GM23338 (cell line): ENCODE measurements around the gene DOCK1. TPM values are rescaled to one million over a fixed set of nuclear protein-coding genes. Genes with fewer than 3 reads are reported as not detected.

Experiments
- ATAC-seq: fragments of 200-7000 bp; cut with Tn5 transposase; 3 replicates; pipeline ENCODE4 v1.9.1; 2020
- DNase-seq: peaks from one replicate; pipeline ENCODE4 v3.0.0-alpha.2; 2015; ENCODE audit warnings: low spot score
- H2AFZ ChIP-seq: fragments of 200-600 bp; sonication (generic); 2 replicates; pipeline ENCODE4 v1.8.0; 2016; ENCODE audit warnings: antibody characterized with exemption, mild to moderate bottlenecking, moderate library complexity
- H3F3A ChIP-seq: fragments of 200-600 bp; sonication (generic); replicated peaks from 2 replicates; pipeline ENCODE4 v1.8.0; 2017; ENCODE audit warnings: antibody characterized with exemption, mixed run types, low read depth
- H3K27ac ChIP-seq: fragments of 200-600 bp; sonication (generic); 2 replicates; pipeline ENCODE4 v1.6.1; 2016; ENCODE audit warnings: low read depth
- H3K27me3 ChIP-seq: fragments of 200-600 bp; sonication (generic); 2 replicates; pipeline ENCODE4 v1.8.0; 2016; ENCODE audit warnings: mild to moderate bottlenecking, mixed run types, moderate library complexity; ENCODE audit not compliant: insufficient read depth
- H3K36me3 ChIP-seq: fragments of 200-600 bp; sonication (generic); 2 replicates; pipeline ENCODE4 v1.8.0; 2016; ENCODE audit warnings: mild to moderate bottlenecking; ENCODE audit not compliant: insufficient read depth
- H3K4me1 ChIP-seq: fragments of 200-600 bp; sonication (generic); 2 replicates; pipeline ENCODE4 v1.8.0; 2016; ENCODE audit warnings: mild to moderate bottlenecking, moderate library complexity; ENCODE audit not compliant: insufficient read depth
- H3K4me2 ChIP-seq: fragments of 200-600 bp; sonication (generic); 2 replicates; pipeline ENCODE4 v1.7.1; 2017; ENCODE audit warnings: mixed run types
- H3K4me3 ChIP-seq: fragments of 200-600 bp; sonication (generic); 2 replicates; pipeline ENCODE4 v1.6.1; 2016; ENCODE audit warnings: mixed run types
- H3K79me2 ChIP-seq: fragments of 200-600 bp; sonication (generic); replicated peaks from 2 replicates; pipeline ENCODE4 v1.8.0; 2017; ENCODE audit warnings: mild to moderate bottlenecking; ENCODE audit not compliant: insufficient read depth
- H3K9me2 ChIP-seq: fragments of 200-600 bp; sonication (generic); 2 replicates; pipeline ENCODE4 v1.8.0; 2017; ENCODE audit not compliant: insufficient read depth
- H4K20me1 ChIP-seq: fragments of 200-600 bp; sonication (generic); replicated peaks from 2 replicates; pipeline ENCODE4 v1.8.0; 2017; ENCODE audit warnings: mild to moderate bottlenecking; ENCODE audit not compliant: insufficient read depth
- H3K27ac Mint-ChIP-seq: 2 replicates; pipeline ENCODE4 v1.8.0; 2020; ENCODE audit warnings: inconsistent platforms, mild to moderate bottlenecking, moderate library complexity, mixed read lengths
- H3K27me3 Mint-ChIP-seq: 3 replicates; pipeline ENCODE4 v1.8.0; 2022; ENCODE audit warnings: low read depth, mild to moderate bottlenecking, moderate library complexity, mixed read lengths, inconsistent platforms; ENCODE audit not compliant: insufficient read depth, poor library complexity
- H3K36me3 Mint-ChIP-seq: 3 replicates; pipeline ENCODE4 v1.8.0; 2021; ENCODE audit warnings: low read depth, mild to moderate bottlenecking, inconsistent platforms, moderate library complexity, mixed read lengths
- H3K4me1 Mint-ChIP-seq: 3 replicates; pipeline ENCODE4 v1.8.0; 2020; ENCODE audit warnings: mild to moderate bottlenecking, inconsistent platforms, mixed read lengths
- H3K4me3 Mint-ChIP-seq: 3 replicates; pipeline ENCODE4 v1.8.0; 2021; ENCODE audit warnings: moderate library complexity, mild to moderate bottlenecking, inconsistent platforms, mixed read lengths
- H3K9me3 Mint-ChIP-seq: 3 replicates; pipeline ENCODE4 v1.8.0; 2020; ENCODE audit warnings: moderate library complexity, mild to moderate bottlenecking, inconsistent platforms, mixed read lengths
- CREB1 ChIP-seq: fragments of 250-450 bp; sonication (Bioruptor Pico); IDR thresholded peaks from 2 replicates; pipeline ENCODE4 v1.5.0; 2020; ENCODE audit warnings: low read depth, mild to moderate bottlenecking, moderate library complexity
- CTCF ChIP-seq, 2 experiments: fragments of 200-600 bp in 1 of 2; sonication (generic) in 1 of 2; conservative IDR thresholded peaks; 2 replicates each; pipeline versions ENCODE4 v1.5.1 to v1.6.1; 2016 to 2017; ENCODE audit warnings: antibody characterized with exemption in 2 of 2, low read depth in 2 of 2, mild to moderate bottlenecking in 2 of 2, moderate library complexity in 1 of 2
- ETS1 ChIP-seq: IDR thresholded peaks from 2 replicates; pipeline ENCODE4 v1.6.1; 2016; ENCODE audit warnings: antibody characterized with exemption
- EZH2 ChIP-seq: fragments of 200-600 bp; sonication (generic); IDR thresholded peaks from one replicate; pipeline ENCODE4 v1.8.0; 2017; ENCODE audit warnings: antibody characterized with exemption, mild to moderate bottlenecking, low read depth; ENCODE audit not compliant: unreplicated experiment
- EZH2phosphoT487 ChIP-seq: fragments of 200-600 bp; sonication (generic); IDR thresholded peaks from one replicate; pipeline ENCODE4 v1.8.1; 2018; ENCODE audit warnings: antibody characterized with exemption; ENCODE audit not compliant: unreplicated experiment
- JUNB ChIP-seq: IDR thresholded peaks from one replicate; pipeline ENCODE4 v1.6.1; 2016; ENCODE audit warnings: antibody characterized with exemption; ENCODE audit not compliant: unreplicated experiment
- NANOG ChIP-seq: IDR thresholded peaks from 2 replicates; pipeline ENCODE4 v1.6.1; 2016; ENCODE audit warnings: antibody characterized with exemption, borderline replicate concordance
- POLR2AphosphoS5 ChIP-seq: IDR thresholded peaks from 2 replicates; pipeline ENCODE4 v1.6.1; 2016; ENCODE audit warnings: antibody characterized with exemption, low read depth
- REST ChIP-seq: IDR thresholded peaks from one replicate; pipeline ENCODE4 v1.6.1; 2018; ENCODE audit warnings: antibody characterized with exemption; ENCODE audit not compliant: unreplicated experiment
- STAT1 ChIP-seq: IDR thresholded peaks from one replicate; pipeline ENCODE4 v1.6.1; 2016; ENCODE audit warnings: antibody characterized with exemption; ENCODE audit not compliant: unreplicated experiment
- ZNF114 ChIP-seq: fragments of 250-450 bp; sonication (Bioruptor Pico); IDR thresholded peaks from 2 replicates; pipeline ENCODE4 v1.5.0; 2020; ENCODE audit warnings: mild to moderate bottlenecking, moderate library complexity
- ZNF331 ChIP-seq: fragments of 250-450 bp; sonication (Bioruptor Pico); IDR thresholded peaks from 2 replicates; pipeline ENCODE4 v1.5.0; 2020; ENCODE audit warnings: low read depth, mild to moderate bottlenecking, moderate library complexity
- polyA plus RNA-seq: library from polyadenylated mRNA; unstranded; fragments of >200 nt; fragmentation: Nextera tagmentation; extraction: Ambion mirVana; gene quantifications from 2 replicates; pipeline ENCODE4 v1.2.1, GENCODE V29; 2016
- total RNA-seq: library from RNA; depleted of rRNA; stranded (reverse); fragments of >200 nt; shearing (Covaris generic); gene quantifications from 2 replicates; pipeline ENCODE4 v1.2.3, GENCODE V29; 2014
- TF ChIP-seq, protein P1 (sequence below): fragments of 250-450 bp; sonication (Bioruptor Pico); IDR thresholded peaks from 2 replicates; pipeline ENCODE4 v1.5.0; 2020; ENCODE audit warnings: mild to moderate bottlenecking, moderate library complexity

DOCK1 gene
- total and polyA plus RNA-seq, 2 experiments from 2014 or later = 13.2 to 55.3 TPM

GRCh38 chr10:127332631-127333030 lies 427.4 kb downstream of the DOCK1 start:
- no peak overlapping the region for H3K4me3 ChIP-seq
- Mint-ChIP-seq H3K9me3 (no peaks in the 10 kb centered on the region), H3K4me1 (peaks cover 26% of the 10 kb centered on the region), H3K4me3 (no peak overlapping the region), H3K27ac (no peak overlapping the region), H3K27me3 (peaks cover 4% of the 10 kb centered on the region), H3K36me3 (no peaks in the 10 kb centered on the region; the same call in 2 of the 3 replicates)
- DNase-seq (no peak), ATAC-seq (no peak)
- no peaks in the 10 kb centered on the region for H3K79me2 ChIP-seq
- no peaks in the 10 kb centered on the region for H3F3A ChIP-seq
- no peaks in the 10 kb centered on the region for H3K4me1 ChIP-seq
- no peak overlapping the region for H2AFZ ChIP-seq
- H3K36me3 ChIP-seq = no peaks in the 10 kb centered on the region
- H3K27me3 ChIP-seq = no peaks in the 10 kb centered on the region
- H3K4me2 ChIP-seq = no peak overlapping the region
- no peaks in the 10 kb centered on the region for H4K20me1 ChIP-seq
- H3K9me2 ChIP-seq = no peaks in the 10 kb centered on the region
- no peak overlapping the region for H3K27ac ChIP-seq
- TF ChIP-seq ZNF114 (no peak), ETS1 (no peak), JUNB (no peak), EZH2phosphoT487 (no peak), NANOG (no peak), ZNF331 (CRISPR knock-in tag) (no peak), POLR2AphosphoS5 (no peak), CREB1 (no peak), STAT1 (no peak), EZH2 (no peak), CTCF (conservative IDR thresholded peaks at IDR 0.05; ENCODE audit: low read depth in 2 of 2) (no peak), REST (no peak)
- TF ChIP-seq, protein P1, sequence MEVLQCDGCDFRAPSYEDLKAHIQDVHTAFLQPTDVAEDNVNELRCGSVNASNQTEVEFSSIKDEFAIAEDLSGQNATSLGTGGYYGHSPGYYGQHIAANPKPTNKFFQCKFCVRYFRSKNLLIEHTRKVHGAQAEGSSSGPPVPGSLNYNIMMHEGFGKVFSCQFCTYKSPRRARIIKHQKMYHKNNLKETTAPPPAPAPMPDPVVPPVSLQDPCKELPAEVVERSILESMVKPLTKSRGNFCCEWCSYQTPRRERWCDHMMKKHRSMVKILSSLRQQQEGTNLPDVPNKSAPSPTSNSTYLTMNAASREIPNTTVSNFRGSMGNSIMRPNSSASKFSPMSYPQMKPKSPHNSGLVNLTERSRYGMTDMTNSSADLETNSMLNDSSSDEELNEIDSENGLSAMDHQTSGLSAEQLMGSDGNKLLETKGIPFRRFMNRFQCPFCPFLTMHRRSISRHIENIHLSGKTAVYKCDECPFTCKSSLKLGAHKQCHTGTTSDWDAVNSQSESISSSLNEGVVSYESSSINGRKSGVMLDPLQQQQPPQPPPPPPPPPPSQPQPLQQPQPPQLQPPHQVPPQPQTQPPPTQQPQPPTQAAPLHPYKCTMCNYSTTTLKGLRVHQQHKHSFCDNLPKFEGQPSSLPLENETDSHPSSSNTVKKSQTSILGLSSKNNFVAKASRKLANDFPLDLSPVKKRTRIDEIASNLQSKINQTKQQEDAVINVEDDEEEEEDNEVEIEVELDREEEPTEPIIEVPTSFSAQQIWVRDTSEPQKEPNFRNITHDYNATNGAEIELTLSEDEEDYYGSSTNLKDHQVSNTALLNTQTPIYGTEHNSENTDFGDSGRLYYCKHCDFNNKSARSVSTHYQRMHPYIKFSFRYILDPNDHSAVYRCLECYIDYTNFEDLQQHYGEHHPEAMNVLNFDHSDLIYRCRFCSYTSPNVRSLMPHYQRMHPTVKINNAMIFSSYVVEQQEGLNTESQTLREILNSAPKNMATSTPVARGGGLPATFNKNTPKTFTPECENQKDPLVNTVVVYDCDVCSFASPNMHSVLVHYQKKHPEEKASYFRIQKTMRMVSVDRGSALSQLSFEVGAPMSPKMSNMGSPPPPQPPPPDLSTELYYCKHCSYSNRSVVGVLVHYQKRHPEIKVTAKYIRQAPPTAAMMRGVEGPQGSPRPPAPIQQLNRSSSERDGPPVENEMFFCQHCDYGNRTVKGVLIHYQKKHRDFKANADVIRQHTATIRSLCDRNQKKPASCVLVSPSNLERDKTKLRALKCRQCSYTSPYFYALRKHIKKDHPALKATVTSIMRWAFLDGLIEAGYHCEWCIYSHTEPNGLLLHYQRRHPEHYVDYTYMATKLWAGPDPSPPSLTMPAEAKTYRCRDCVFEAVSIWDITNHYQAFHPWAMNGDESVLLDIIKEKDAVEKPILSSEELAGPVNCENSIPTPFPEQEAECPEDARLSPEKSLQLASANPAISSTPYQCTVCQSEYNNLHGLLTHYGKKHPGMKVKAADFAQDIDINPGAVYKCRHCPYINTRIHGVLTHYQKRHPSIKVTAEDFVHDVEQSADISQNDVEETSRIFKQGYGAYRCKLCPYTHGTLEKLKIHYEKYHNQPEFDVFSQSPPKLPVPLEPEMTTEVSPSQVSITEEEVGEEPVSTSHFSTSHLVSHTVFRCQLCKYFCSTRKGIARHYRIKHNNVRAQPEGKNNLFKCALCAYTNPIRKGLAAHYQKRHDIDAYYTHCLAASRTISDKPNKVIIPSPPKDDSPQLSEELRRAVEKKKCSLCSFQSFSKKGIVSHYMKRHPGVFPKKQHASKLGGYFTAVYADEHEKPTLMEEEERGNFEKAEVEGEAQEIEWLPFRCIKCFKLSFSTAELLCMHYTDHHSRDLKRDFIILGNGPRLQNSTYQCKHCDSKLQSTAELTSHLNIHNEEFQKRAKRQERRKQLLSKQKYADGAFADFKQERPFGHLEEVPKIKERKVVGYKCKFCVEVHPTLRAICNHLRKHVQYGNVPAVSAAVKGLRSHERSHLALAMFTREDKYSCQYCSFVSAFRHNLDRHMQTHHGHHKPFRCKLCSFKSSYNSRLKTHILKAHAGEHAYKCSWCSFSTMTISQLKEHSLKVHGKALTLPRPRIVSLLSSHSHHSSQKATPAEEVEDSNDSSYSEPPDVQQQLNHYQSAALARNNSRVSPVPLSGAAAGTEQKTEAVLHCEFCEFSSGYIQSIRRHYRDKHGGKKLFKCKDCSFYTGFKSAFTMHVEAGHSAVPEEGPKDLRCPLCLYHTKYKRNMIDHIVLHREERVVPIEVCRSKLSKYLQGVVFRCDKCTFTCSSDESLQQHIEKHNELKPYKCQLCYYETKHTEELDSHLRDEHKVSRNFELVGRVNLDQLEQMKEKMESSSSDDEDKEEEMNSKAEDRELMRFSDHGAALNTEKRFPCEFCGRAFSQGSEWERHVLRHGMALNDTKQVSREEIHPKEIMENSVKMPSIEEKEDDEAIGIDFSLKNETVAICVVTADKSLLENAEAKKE (CRISPR knock-in tag) = no peak
